ENCODE measurements around the gene KIF1B. TPM values are rescaled to one million over a fixed set of nuclear protein-coding genes. Genes with fewer than 3 reads are reported as not detected.

KIF1B gene
- total and polyA plus RNA-seq, 10 of the 15 experiments (the other 5 are each of a cell fraction or from before 2014, with no cell fraction given) = 2.1 to 16.5 (median 8.7) TPM

GRCh38 chr1:10430216-10431069, 220.1 kb downstream of the KIF1B start, which contains the start of gene CENPS (continued):
- TF ChIP-seq E2F8 (IDR thresholded peaks at IDR 0.05; ENCODE audit: low read depth, partially characterized antibody) (peak; percentile 94), CBFB (IDR thresholded peaks at IDR 0.05; ENCODE audit: low read depth) (peak; percentile 56; the same call in 1 of the 2 replicates), FOS (IDR thresholded peaks at IDR 0.05; ENCODE audit: borderline replicate concordance, extremely low read depth, insufficient read length) (no peak), TCF7 (IDR thresholded peaks at IDR 0.05; ENCODE audit: borderline replicate concordance) (no peak), STAT1 (conservative IDR thresholded peaks at IDR 0.05) (peak; percentile 99), ZNF592 (IDR thresholded peaks at IDR 0.05) (peak; percentile 80; the same call in 1 of the 2 replicates), PKNOX1 (IDR thresholded peaks at IDR 0.05) (no peak), CREM (IDR thresholded peaks at IDR 0.05; ENCODE audit: low read depth) (peak; percentile 23), CHD1 (IDR thresholded peaks at IDR 0.05; ENCODE audit: low read depth, low read length) (no peak), SP1 (IDR thresholded peaks at IDR 0.05; ENCODE audit: low read depth, low read length) (peak; percentile 73), IKZF1 (conservative IDR thresholded peaks at IDR 0.05) (peak; percentile 92), SREBF1 (IDR thresholded peaks at IDR 0.05; ENCODE audit: low read length) (0 out of 2 replicates have a peak, but pooled peaks have one; percentile 16), RAD21 (IDR thresholded peaks at IDR 0.05; ENCODE audit: insufficient read depth, low read depth, low read length) (peak; percentile 51), HCFC1 (IDR thresholded peaks at IDR 0.05; ENCODE audit: low read length) (peak; percentile 72), KLF5 (IDR thresholded peaks at IDR 0.05; ENCODE audit: partially characterized antibody) (peak; percentile 5), BCL11A (IDR thresholded peaks at IDR 0.05; ENCODE audit: low read depth, low read length) (0 out of 2 replicates have a peak, but pooled peaks have one; percentile 8), STAT3 (IDR thresholded peaks at IDR 0.05; ENCODE audit: low read depth, low read length) (no peak)
- TF ChIP-seq, protein P1, sequence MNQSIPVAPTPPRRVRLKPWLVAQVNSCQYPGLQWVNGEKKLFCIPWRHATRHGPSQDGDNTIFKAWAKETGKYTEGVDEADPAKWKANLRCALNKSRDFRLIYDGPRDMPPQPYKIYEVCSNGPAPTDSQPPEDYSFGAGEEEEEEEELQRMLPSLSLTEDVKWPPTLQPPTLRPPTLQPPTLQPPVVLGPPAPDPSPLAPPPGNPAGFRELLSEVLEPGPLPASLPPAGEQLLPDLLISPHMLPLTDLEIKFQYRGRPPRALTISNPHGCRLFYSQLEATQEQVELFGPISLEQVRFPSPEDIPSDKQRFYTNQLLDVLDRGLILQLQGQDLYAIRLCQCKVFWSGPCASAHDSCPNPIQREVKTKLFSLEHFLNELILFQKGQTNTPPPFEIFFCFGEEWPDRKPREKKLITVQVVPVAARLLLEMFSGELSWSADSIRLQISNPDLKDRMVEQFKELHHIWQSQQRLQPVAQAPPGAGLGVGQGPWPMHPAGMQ (IDR thresholded peaks at IDR 0.05; ENCODE audit: borderline replicate concordance) = no peak
- TF ChIP-seq, protein P2, sequence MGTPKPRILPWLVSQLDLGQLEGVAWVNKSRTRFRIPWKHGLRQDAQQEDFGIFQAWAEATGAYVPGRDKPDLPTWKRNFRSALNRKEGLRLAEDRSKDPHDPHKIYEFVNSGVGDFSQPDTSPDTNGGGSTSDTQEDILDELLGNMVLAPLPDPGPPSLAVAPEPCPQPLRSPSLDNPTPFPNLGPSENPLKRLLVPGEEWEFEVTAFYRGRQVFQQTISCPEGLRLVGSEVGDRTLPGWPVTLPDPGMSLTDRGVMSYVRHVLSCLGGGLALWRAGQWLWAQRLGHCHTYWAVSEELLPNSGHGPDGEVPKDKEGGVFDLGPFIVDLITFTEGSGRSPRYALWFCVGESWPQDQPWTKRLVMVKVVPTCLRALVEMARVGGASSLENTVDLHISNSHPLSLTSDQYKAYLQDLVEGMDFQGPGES (IDR thresholded peaks at IDR 0.05) = no peak
